CD4-positive, alpha-beta T cell (primary cell): ENCODE data around the gene FBLL1. TPM values are rescaled to one million over a fixed set of nuclear protein-coding genes. Genes with fewer than 3 reads are reported as not detected.
A peak's percentile ranks its signal among the peaks of the same experiment; 100 is the strongest.

Experiments used
- ATAC-seq: fragments of 200-7000 bp; cut with Tn5 transposase; one replicate; pipeline ENCODE4 v1.10.0; 2022; ENCODE audit warnings: mild to moderate bottlenecking; ENCODE audit not compliant: poor library complexity
- CTCF ChIA-PET: fragments of 350-600 bp; sonication (Branson Sonifier 250); formaldehyde crosslinking; loops from one replicate; lab custom pipeline; 2021; ENCODE audit warnings: antibody characterized with exemption, inconsistent platforms; lab: Charles Lee
- POLR2A ChIA-PET: fragments of 350-600 bp; sonication (Branson Sonifier 250); formaldehyde crosslinking; loops from one replicate; lab custom pipeline; 2021; ENCODE audit warnings: antibody characterized with exemption, inconsistent platforms; lab: Charles Lee
- DNase-seq, 14 experiments: peaks; one replicate each; pipeline ENCODE4 v3.0.0-alpha.2; 2013 to 2020; ENCODE audit warnings: mixed read lengths in 2 of 14
- H3K27ac ChIP-seq, 2 donors: one replicate each; pipeline versions ENCODE4 v1.5.1 to v1.7.0; 2013; ENCODE audit warnings: low read length in 2 of 2, low read depth in 1 of 2, mild to moderate bottlenecking in 1 of 2
- H3K27me3 ChIP-seq, 2 experiments: 1 replicate in 1 of 2; 2 replicates in 1 of 2; pipeline versions ENCODE4 v1.6.1 to v1.7.0; 2013; ENCODE audit warnings: low read length in 2 of 2, control low read depth in 1 of 2, mild to moderate bottlenecking in 1 of 2, moderate library complexity in 1 of 2; ENCODE audit not compliant: insufficient read depth in 2 of 2, control insufficient read depth in 1 of 2
- H3K36me3 ChIP-seq: one replicate; pipeline ENCODE4 v1.6.1; 2013; ENCODE audit warnings: low read length, control low read depth; ENCODE audit not compliant: insufficient read depth
- H3K4me1 ChIP-seq: one replicate; pipeline ENCODE4 v1.6.1; 2013; ENCODE audit warnings: low read length, control low read depth; ENCODE audit not compliant: insufficient read depth
- H3K4me3 ChIP-seq: one replicate; pipeline ENCODE4 v1.5.1; 2013; ENCODE audit warnings: mild to moderate bottlenecking, low read length, moderate library complexity
- H3K9me3 ChIP-seq, 2 experiments: 1 replicate in 1 of 2; 2 replicates in 1 of 2; pipeline versions ENCODE4 v1.6.1 to v1.7.0; 2013; ENCODE audit warnings: low read length in 2 of 2, mild to moderate bottlenecking in 2 of 2, control low read depth in 1 of 2, moderate library complexity in 1 of 2; ENCODE audit not compliant: control insufficient read depth in 1 of 2, insufficient read depth in 1 of 2
- H3K27ac Mint-ChIP-seq: one replicate; pipeline ENCODE4 v1.8.0; 2020; ENCODE audit warnings: mixed read lengths
- H3K27me3 Mint-ChIP-seq: one replicate; pipeline ENCODE4 v1.8.0; 2021; ENCODE audit warnings: mixed read lengths
- H3K36me3 Mint-ChIP-seq: one replicate; pipeline ENCODE4 v1.8.0; 2021; ENCODE audit warnings: low read depth, mixed read lengths
- H3K4me1 Mint-ChIP-seq: one replicate; pipeline ENCODE4 v1.8.0; 2021; ENCODE audit warnings: low read depth, mixed read lengths
- H3K4me3 Mint-ChIP-seq: one replicate; pipeline ENCODE4 v1.8.0; 2020; ENCODE audit warnings: mild to moderate bottlenecking, mixed read lengths
- H3K9me3 Mint-ChIP-seq: one replicate; pipeline ENCODE4 v1.8.0; 2020; ENCODE audit warnings: mixed read lengths
- CTCF ChIP-seq: fragments of 200-600 bp; IDR thresholded peaks from one replicate; pipeline ENCODE4 v1.8.0; 2022; ENCODE audit warnings: antibody characterized with exemption, mild to moderate bottlenecking
- intact Hi-C, 2 experiments: fragments of 100-400 bp; cut with DNase I in 1 of 2; cut with micrococcal nuclease in 1 of 2; formaldehyde crosslinking; loops; one replicate each; pipeline versions ENCODE4 v1.15.1 to v1.9.0; 2023 to 2025; cut with DNase I, micrococcal nuclease
- total RNA-seq, 174 experiments: library from RNA in 2 of 174; stranded (reverse) in 2 of 174; gene quantifications; one replicate each; pipeline ENCODE4 v1.2.3 and lab custom pipeline; 2021 to 2026

Gene FBLL1
- total RNA-seq, 2 experiments from 2014 or later: not detected

GRCh38 chr5:168482361-168482760 is 46.7 kb upstream of the FBLL1 start:
- no peaks in the 10 kb centered on the region for H3K9me3 ChIP-seq
- Mint-ChIP-seq H3K27ac (no peak overlapping the region), H3K4me1 (peaks cover 25% of the 10 kb centered on the region), H3K36me3 (peaks cover 17% of the 10 kb centered on the region), H3K27me3 (peaks cover 4% of the 10 kb centered on the region), H3K9me3 (no peaks in the 10 kb centered on the region), H3K4me3 (no peak overlapping the region)
- no peak for TF ChIP-seq CTCF
- no peaks in the 10 kb centered on the region for H3K27me3 ChIP-seq
- CTCF ChIA-PET: no interaction called here
- H3K36me3 ChIP-seq: no peaks in the 10 kb centered on the region
- no peak for ATAC-seq
- intact Hi-C loops: loop anchor here (5.0 to 10.0 kb wide), 2 partner anchors 92 to 190 kb away; partner anchors contain the start of genes PANK3 (in 1 of the 2) and WWC1 (in 1 of the 2)
- no peak overlapping the region for H3K27ac ChIP-seq
- peaks cover 15% of the 10 kb centered on the region for H3K4me1 ChIP-seq
- H3K4me3 ChIP-seq: no peak overlapping the region
- POLR2A ChIA-PET: no interaction called here
- no peak for DNase-seq

- peak within 1 kb of the TSS; percentile 76 for H3K4me3 ChIP-seq
These were observed 42.8 kb upstream of the FBLL1 start, which contains the start of gene RARS1 for GRCh38 chr5:168486136-168486879. TSS of gene RARS1 (plus strand) at chr5:168486471. CDS start at chr5:168486499, 28 bp downstream.

GRCh38 chr5:168489059-168489458 is 40.0 kb upstream of the FBLL1 start:
- no peak for TF ChIP-seq CTCF
- Histone ChIP-seq H3K4me1 (peaks cover 15% of the 10 kb centered on the region), H3K9me3 (no peaks in the 10 kb centered on the region), H3K4me3 (no peak overlapping the region), H3K27me3 (no peaks in the 10 kb centered on the region), H3K36me3 (peaks cover 64% of the 10 kb centered on the region), H3K27ac (no peak overlapping the region)
- intact Hi-C loops: loop anchor here (5.0 to 10.0 kb wide), 2 partner anchors 86 to 1093 kb away; partner anchors contain the start of genes PANK3 (in 1 of the 2) and SPDL1 (in 1 of the 2)
- no peak for ATAC-seq
- Mint-ChIP-seq H3K36me3 (peaks cover 79% of the 10 kb centered on the region), H3K27ac (no peak overlapping the region), H3K9me3 (no peaks in the 10 kb centered on the region), H3K27me3 (no peaks in the 10 kb centered on the region), H3K4me3 (no peak overlapping the region), H3K4me1 (peaks cover 44% of the 10 kb centered on the region)
- ChIA-PET POLR2A (interaction anchor here (0.8 kb wide), 1 partner anchor 87 kb away, joined by 4 read pairs; no protein-coding TSS in a partner anchor), CTCF (no interaction called here)
- DNase-seq: no peak

More at GRCh38 chr5:168486136-168486879, 42.8 kb upstream of the FBLL1 start, which contains the start of gene RARS1:
- H3K27ac ChIP-seq: peak within 1 kb of the TSS; percentile 54 to 64
- peaks cover 36% of the 10 kb centered on the region for H3K36me3 ChIP-seq
- Mint-ChIP-seq H3K4me1 (peaks cover 39% of the 10 kb centered on the region), H3K27ac (peak within 1 kb of the TSS; percentile 83), H3K27me3 (no peaks in the 10 kb centered on the region), H3K36me3 (peaks cover 51% of the 10 kb centered on the region), H3K4me3 (peak within 1 kb of the TSS; percentile 97), H3K9me3 (no peaks in the 10 kb centered on the region)
- intact Hi-C loops: loop anchor here (1.0 to 10.0 kb wide), 3 partner anchors 88 to 1096 kb away; partner anchors contain the start of genes PANK3 (in 2 of the 2) and SPDL1 (in 1 of the 2)
- peaks cover 15% of the 10 kb centered on the region for H3K4me1 ChIP-seq
- POLR2A ChIA-PET: interaction anchor here (0.8 to 1.0 kb wide), 2 partner anchors 21 to 94 kb away, joined by 4 read pairs; partner anchors contain the start of gene PANK3
- CTCF ChIA-PET: interaction anchor here (1.1 to 1.4 kb wide), 3 partner anchors 9 to 93 kb away, joined by 3 to 5 read pairs (median 4); partner anchors contain the start of gene PANK3
- peak; percentile 96 for TF ChIP-seq CTCF
- no peaks in the 10 kb centered on the region for H3K9me3 ChIP-seq
- DNase-seq (peak; percentile 75 to 94 (median 83)), ATAC-seq (peak; percentile 81)
- no peaks in the 10 kb centered on the region for H3K27me3 ChIP-seq
